Effector memory CD4-positive, alpha-beta T cell (primary cell): ENCODE results near the gene WLS.

Experiments
- DNase-seq, 3 donors: peaks; one replicate each; pipeline ENCODE4 v3.0.0-alpha.2; 2020
- H3K27ac ChIP-seq: 2 replicates; pipeline ENCODE4 v1.7.0; 2013; ENCODE audit warnings: mild to moderate bottlenecking, low read length, moderate library complexity; ENCODE audit not compliant: insufficient read depth, poor library complexity, severe bottlenecking
- H3K27me3 ChIP-seq: replicated peaks from 2 replicates; pipeline ENCODE4 v1.7.0; 2013; ENCODE audit warnings: mild to moderate bottlenecking, low read length; ENCODE audit not compliant: insufficient read depth, control insufficient read depth, poor library complexity, severe bottlenecking
- H3K36me3 ChIP-seq: 2 replicates; pipeline ENCODE4 v1.7.0; 2013; ENCODE audit warnings: mild to moderate bottlenecking, low read length, moderate library complexity; ENCODE audit not compliant: control insufficient read depth, insufficient read depth
- H3K4me1 ChIP-seq: 2 replicates; pipeline ENCODE4 v1.7.0; 2013; ENCODE audit warnings: low read length, mild to moderate bottlenecking; ENCODE audit not compliant: control insufficient read depth, insufficient read depth, poor library complexity, severe bottlenecking
- H3K4me3 ChIP-seq: 2 replicates; pipeline ENCODE4 v1.7.0; 2013; ENCODE audit warnings: low read length, low read depth, mild to moderate bottlenecking; ENCODE audit not compliant: insufficient read depth, poor library complexity, severe bottlenecking
- H3K9me3 ChIP-seq: 2 replicates; pipeline ENCODE4 v1.7.0; 2013; ENCODE audit warnings: mild to moderate bottlenecking, low read length, moderate library complexity; ENCODE audit not compliant: control insufficient read depth

WLS gene

GRCh38 chr1:68142461-68142860 is 89.9 kb downstream of the WLS start:
- Histone ChIP-seq H3K27me3 (no peaks in the 10 kb centered on the region), H3K4me1 (no peaks in the 10 kb centered on the region), H3K36me3 (no peaks in the 10 kb centered on the region), H3K27ac (no peak overlapping the region), H3K9me3 (no peaks in the 10 kb centered on the region), H3K4me3 (no peak overlapping the region)
- no peak for DNase-seq

DNA sequence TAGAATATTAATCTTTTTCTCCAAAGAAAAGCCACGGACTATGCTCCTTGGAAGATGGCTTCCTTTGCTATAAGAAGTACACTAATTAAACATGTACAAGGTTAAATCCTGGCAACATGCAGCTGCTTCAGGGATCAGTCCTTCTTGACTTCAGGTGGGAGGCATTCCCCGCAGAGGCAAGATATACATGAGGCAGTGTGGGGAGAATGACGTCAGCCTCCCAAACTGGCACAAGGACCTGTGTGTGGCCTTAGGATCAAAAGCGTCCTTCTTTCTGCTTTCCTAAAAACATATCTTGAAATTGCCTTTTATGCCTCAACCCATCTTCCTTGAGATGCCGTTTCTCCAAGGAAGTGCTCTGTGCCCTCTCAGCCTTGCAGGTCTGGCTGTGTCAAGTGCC is 90.3 kb downstream of the WLS start:
- no peak for DNase-seq
- Histone ChIP-seq H3K27me3 (no peaks in the 10 kb centered on the region), H3K4me3 (no peak overlapping the region), H3K27ac (no peak overlapping the region), H3K9me3 (no peaks in the 10 kb centered on the region), H3K4me1 (no peaks in the 10 kb centered on the region), H3K36me3 (no peaks in the 10 kb centered on the region)

DNA sequence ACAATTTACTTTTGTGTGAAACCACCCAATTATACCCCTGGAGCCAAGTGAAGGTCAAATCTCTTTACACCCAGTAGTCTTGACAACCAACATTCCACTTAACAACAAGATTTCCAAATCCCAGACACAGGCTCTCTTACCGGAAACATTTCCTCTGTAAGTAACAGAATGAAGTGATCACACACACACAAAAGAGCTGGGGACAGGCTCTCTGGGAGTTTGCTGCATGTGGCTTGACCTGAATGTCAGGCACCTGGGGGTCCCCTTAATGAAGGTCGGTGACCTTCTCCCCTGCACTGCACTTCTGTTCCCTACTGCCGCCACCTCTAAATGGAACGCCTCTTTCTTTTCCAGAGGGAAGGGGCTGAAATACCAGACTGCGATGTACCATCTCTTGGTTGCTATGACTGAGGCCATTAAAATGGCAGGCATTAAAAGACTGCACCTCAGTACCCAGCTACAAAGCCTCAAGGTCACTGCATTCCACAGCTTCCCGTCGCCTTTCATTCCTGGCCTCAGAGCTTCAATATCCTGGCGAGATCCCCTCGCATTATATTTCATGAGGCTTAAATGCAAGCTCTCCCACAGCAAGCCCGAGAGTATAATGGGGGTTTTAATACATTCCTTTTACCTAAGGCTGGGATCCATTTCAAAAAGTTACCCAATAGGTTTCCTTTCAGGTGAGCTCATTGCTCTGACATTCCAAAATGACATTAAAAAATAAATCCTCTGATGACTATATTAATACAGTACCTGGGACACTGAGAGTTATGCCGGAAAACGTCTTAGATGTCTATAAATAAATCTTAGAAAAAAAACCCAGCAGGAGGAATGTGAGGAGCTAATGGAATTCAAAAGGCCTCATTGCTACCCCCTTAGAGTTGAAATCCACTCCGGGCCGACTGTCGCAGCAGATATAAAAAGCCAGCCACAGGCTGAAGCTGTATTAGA is 91.0 kb downstream of the WLS start:
- no peak overlapping the region for H3K4me3 ChIP-seq
- H3K4me1 ChIP-seq, result no peaks in the 10 kb centered on the region
- H3K9me3 ChIP-seq, result no peaks in the 10 kb centered on the region
- H3K27ac ChIP-seq, result no peak overlapping the region
- no peak for DNase-seq
- H3K36me3 ChIP-seq, result no peaks in the 10 kb centered on the region
- H3K27me3 ChIP-seq, result no peaks in the 10 kb centered on the region

DNA sequence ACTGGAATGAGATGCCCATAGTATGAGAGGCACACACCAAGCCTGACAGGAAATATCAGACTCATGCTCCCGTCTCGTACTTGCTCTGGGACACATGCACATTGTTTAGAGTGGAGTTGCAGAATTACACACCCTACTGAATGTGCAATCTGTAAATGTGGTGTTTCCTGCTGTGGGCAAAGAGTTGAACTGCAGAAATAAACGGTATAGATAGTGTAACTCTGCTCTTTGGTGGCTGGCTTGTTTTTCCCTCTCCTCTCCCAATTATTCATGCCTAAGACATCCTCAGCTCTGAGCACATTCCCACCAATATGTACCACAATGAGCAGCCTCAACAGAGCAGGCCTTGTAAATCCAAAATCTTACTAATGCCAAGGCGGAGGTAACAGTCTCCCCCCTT is 91.8 kb downstream of the WLS start:
- no peak for DNase-seq
- Histone ChIP-seq H3K9me3 (no peaks in the 10 kb centered on the region), H3K27me3 (no peaks in the 10 kb centered on the region), H3K36me3 (no peaks in the 10 kb centered on the region), H3K4me3 (no peak overlapping the region), H3K4me1 (no peaks in the 10 kb centered on the region), H3K27ac (no peak overlapping the region)

DNA sequence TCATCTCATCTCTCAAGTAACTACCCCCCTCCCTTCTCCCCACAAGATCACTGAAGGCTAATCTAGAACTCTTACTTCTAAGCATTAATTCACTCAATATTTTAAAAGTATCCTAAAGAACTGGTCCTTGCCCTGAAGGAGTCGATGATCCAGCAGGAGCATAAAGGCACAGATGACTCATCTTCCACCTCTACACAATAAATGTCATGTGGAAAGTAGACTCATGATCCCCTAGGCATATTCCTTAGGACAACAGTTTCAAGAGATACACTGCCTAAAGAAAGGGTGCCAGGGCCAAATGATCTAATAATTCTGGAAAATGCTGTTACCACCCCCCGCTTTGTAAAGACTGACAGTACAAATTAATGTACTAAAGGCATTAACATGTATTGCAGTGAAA is 96.1 kb downstream of the WLS start:
- no peak for DNase-seq
- H3K27ac ChIP-seq, result no peak overlapping the region
- no peaks in the 10 kb centered on the region for H3K36me3 ChIP-seq
- no peaks in the 10 kb centered on the region for H3K9me3 ChIP-seq
- no peaks in the 10 kb centered on the region for H3K27me3 ChIP-seq
- H3K4me3 ChIP-seq, result no peak overlapping the region
- H3K4me1 ChIP-seq, result no peaks in the 10 kb centered on the region

DNA sequence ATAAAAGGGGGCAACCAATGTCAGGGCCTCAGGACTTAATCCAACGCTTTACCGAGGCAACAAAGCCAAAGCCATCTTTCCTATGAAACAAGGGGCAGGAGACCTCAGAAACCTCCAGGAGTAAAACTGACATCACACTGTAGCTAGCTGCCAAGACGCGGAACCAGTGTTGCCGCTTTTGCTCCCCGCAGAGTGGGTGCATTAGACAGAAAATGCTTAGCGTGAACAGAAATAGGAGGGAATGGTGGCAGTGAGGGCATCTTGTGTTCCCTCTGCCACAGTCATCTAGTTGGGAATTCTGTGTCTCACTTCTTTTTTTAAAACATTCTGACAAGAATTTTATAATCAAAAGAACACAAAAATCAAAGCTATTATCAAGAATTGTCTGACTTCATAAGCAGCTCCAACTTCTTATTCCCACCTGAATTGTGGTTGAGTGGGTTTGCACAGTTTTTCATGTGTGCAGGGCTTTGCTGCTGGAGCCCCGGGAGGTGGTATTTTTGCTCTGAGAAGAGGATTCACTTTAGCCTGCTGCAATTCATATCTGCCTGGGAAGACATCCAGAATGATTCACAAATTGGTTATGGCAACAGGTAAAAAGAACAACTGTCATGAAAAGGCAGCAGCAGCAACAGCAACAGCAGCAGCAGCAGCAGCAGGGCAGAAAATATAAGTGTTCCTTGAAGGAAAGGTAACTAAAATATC is 99.7 kb downstream of the WLS start:
- no peaks in the 10 kb centered on the region for H3K27me3 ChIP-seq
- H3K27ac ChIP-seq, result no peak overlapping the region
- no peaks in the 10 kb centered on the region for H3K9me3 ChIP-seq
- H3K4me1 ChIP-seq, result no peaks in the 10 kb centered on the region
- H3K36me3 ChIP-seq, result no peaks in the 10 kb centered on the region
- DNase-seq, result no peak
- no peak overlapping the region for H3K4me3 ChIP-seq

DNA sequence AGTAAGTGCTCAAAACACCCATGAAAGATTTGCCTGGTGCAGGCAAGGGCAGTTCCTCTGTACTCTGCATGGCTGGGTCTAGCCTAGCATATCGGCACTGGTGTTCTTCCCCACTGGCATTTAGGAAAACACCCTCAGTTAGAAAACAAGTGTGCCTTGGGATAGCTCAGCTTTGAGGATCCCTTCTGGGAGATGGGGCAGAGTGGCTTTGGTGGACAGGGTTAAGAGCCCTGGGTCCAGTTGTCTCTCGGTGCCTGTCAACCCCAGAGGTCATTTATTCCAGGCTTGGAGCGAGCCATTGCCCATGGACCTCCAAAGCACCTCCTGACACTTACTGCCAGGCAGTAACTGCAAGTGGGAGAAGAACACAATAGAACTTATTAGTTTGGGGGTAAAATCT is 101.1 kb downstream of the WLS start:
- H3K9me3 ChIP-seq, result no peaks in the 10 kb centered on the region
- H3K4me3 ChIP-seq, result no peak overlapping the region
- H3K4me1 ChIP-seq, result no peaks in the 10 kb centered on the region
- H3K36me3 ChIP-seq, result no peaks in the 10 kb centered on the region
- H3K27me3 ChIP-seq, result no peaks in the 10 kb centered on the region
- no peak overlapping the region for H3K27ac ChIP-seq
- no peak for DNase-seq

GRCh38 chr1:68129536-68130250 is 102.6 kb downstream of the WLS start:
- Histone ChIP-seq H3K4me1 (no peaks in the 10 kb centered on the region), H3K4me3 (no peak overlapping the region), H3K9me3 (no peaks in the 10 kb centered on the region), H3K27me3 (no peaks in the 10 kb centered on the region), H3K36me3 (no peaks in the 10 kb centered on the region), H3K27ac (no peak overlapping the region)
- DNase-seq, result no peak

GRCh38 chr1:68128820-68129219 is 103.5 kb downstream of the WLS start:
- Histone ChIP-seq H3K36me3 (no peaks in the 10 kb centered on the region), H3K27ac (no peak overlapping the region), H3K27me3 (no peaks in the 10 kb centered on the region), H3K4me3 (no peak overlapping the region), H3K9me3 (no peaks in the 10 kb centered on the region), H3K4me1 (no peaks in the 10 kb centered on the region)
- no peak for DNase-seq

DNA sequence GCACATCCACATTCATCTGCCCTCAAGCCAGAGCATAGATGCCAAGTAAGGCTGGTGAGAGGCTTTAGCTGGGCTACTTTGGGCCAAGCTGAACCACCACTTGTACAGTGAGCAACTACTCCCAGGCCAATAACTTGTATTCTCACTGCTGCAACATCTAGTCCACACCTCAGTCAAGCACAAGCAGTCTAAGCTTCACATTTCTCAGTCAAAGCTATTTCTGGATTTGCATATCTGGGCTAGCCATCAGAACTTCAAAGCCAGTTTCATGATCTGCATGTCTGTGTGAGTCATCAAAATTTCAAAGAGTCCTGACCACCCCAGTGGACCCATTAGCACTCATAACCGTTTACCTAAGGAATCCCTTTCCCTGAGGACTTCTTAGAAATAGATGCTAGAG is 104.2 kb downstream of the WLS start:
- Histone ChIP-seq H3K27me3 (no peaks in the 10 kb centered on the region), H3K9me3 (no peaks in the 10 kb centered on the region), H3K27ac (no peak overlapping the region), H3K4me3 (no peak overlapping the region), H3K36me3 (no peaks in the 10 kb centered on the region), H3K4me1 (no peaks in the 10 kb centered on the region)
- no peak for DNase-seq
